ENCODE data around the gene RRAS2.
"Not testable (repeated sequence)": the region's sequence is repeated elsewhere in the genome, so short reads cannot be mapped to it uniquely, and the experiment has no call there.

Gene RRAS2

DNA sequence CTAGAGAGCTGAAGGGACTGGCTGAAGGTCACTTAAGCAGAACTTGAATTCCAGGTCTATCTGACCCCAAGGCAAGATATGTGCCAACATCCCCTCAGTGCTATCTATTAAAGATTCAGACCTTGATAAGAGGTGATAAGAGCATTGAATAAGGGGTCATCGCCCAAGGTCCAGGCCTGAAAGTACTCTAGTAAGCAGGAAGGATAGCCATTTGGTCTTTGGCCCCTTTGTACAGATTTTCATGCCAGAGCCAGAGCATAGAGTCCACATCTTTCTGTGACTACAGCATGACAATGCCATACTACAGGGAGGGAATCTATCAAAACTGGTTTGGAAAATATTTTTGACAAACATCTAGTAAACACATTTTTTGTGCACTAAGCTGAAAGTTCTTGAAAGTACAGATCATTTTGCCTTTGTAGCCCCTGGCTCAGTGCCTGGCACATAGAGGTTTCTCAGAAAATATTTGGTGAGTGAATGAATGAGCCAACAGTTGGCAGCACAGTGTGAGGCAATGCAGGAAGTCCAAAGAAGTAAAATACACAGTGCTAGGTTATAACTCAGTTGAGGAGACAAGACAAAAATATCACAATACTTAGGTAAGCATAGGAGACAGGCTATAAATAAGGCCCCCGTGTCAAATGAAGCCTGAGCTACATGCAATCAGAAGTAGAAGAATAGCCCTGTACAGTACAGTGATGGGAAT lies 15.1 kb upstream of the RRAS2 start:
- no peak for DNase-seq (ENCODE audit: low read depth, low spot score)
- no peak overlapping the region for H3K4me3 ChIP-seq (ENCODE audit: low read length)

DNA sequence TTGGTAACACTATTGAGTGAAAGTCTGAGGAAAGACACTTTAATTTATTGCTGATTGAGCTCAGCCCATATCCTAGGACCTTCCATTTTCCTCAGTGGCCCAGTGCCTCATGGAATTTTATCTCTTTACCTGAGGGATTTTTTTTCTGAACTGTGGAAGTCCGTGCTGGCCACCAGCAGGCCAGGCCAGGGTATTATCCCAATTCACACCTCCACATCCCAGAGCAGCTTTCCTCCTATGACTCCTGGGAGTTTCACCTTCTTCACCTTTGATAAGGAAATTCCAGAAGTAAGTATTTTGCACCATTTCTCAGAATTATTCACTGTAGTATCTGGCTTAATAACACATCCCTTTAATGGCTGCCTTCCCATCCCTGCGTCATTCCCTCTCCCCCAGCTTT lies 13.0 kb upstream of the RRAS2 start:
- DNase-seq (ENCODE audit: low read depth, low spot score), result no peak
- no peak overlapping the region for H3K4me3 ChIP-seq (ENCODE audit: low read length)

DNA sequence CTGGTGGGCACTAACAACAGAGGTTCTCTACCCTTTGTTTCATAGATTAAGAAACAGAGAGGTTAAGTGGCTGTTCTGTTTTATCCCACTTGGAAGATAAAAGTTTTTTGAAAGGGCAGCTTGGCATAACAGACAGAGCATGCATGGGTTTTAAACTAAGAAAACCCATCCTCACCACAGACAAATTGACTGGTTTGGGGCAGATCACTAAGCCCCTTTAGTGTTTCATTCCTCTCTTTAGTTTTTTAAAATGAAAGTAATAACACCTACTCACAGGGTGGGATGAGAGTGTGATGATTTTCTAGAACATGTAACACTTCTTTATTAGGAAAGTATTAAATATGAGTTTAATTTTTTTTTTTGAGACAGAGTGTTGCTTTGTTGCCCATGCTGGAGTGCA lies 12.3 kb upstream of the RRAS2 start:
- no peak for DNase-seq (ENCODE audit: low read depth, low spot score)
- H3K4me3 ChIP-seq (ENCODE audit: low read length), result no peak overlapping the region

DNA sequence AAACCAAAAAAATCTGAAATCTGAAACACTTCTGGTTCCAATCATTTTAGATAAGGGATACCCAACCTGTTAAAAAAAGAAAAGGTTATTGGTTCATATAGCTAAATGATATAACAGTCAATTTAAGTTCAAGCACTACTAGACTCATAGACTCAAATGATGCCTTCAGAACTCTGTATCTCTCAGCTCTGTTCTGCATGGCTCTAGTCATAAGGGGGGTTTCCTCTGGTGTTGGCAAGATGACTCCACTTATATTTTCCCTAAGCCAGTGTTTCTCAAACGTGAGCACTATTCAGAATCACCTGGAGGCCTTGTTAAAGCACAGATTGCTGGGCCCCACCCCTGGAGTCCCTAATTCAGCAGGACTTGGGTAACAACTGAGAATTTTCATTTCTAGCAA lies 11.5 kb upstream of the RRAS2 start:
- no peak overlapping the region for H3K4me3 ChIP-seq (ENCODE audit: low read length)
- DNase-seq (ENCODE audit: low read depth, low spot score), result no peak

DNA sequence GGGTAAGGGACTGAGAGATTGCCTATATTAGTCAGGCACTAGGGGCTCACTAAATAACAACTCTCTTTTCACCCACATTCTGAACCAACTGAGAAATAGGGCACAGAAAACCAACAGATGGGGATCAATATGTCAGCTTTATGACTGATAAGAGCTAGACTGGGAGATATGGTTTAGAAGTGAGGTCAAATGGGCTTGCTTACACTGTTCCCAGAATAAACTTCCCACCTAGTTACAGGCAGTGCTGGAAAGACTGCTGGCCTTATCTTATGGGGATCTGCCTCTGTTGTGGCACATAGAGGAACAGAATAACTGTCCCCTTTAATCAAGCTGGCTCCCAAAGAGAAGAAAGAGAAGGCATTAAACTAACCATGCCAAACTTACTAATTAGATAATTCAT lies 10.6 kb upstream of the RRAS2 start:
- no peak overlapping the region for H3K4me3 ChIP-seq (ENCODE audit: low read length)
- DNase-seq (ENCODE audit: low read depth, low spot score), result no peak

DNA sequence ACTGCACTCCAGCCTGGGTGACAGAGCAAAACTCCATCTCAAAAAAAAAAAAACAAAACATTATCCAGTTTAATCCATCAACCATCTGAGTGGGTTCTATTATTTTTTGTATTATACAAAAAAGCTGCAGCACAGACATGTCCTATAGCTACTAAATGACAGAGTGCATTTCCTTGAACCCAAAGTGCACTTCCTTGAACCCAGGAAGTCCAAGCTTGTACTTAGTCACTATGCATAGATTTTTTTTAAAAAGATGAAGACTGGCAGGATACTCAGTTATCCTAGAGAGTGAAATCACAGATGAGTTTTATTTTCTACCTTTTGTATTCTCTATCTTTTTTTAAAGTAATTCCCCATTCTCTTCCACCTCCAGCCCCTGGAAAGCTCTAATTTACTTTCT lies 8.0 kb upstream of the RRAS2 start:
- H3K4me3 ChIP-seq (ENCODE audit: low read length), result no peak overlapping the region

DNA sequence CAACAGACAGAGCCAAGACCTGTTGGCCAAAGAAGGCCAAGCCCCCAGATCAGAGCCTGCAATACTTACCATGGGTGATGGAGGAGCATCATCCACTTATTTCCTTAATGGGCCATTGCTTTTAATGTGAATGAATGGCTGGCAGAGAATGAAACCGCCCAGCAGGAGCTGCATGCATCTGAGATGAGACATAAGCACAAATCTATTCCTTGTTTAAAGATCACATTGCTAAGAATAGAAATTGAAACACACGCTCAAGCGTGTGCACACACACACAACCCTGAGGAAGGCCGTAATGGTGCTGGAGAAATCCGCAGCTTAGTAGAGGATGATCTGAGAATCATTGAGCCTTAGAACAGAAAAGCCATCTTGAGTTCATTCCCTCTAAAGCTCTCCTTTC lies 5.3 kb upstream of the RRAS2 start:
- H3K4me3 ChIP-seq (ENCODE audit: low read length), result no peak overlapping the region
- DNase-seq (ENCODE audit: low read depth, low spot score), result no peak

More for the DNA sequence above, 8.0 kb upstream of the RRAS2 start:
- DNase-seq (ENCODE audit: low read depth, low spot score), result no peak

DNA sequence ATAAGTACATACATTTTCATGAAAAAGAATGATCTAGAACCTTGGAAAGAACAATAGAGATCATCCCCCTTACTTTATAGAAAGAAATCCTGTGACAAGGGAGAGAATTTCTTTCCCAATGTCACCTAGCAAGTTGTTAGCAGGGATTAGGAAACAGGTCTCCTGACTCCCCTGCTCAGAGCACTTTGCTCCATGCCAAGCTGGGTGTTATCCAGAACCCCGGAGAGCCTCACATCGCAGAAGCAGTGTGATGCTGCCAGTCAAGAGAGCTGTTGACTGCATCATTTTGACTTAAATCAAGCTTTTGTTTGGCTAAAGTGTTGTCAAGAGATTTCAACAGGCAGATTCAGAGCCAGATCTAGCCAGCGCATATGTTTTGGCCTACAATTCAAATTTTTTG lies 3.6 kb upstream of the RRAS2 start:
- no peak for DNase-seq (ENCODE audit: low read depth, low spot score)
- no peak overlapping the region for H3K4me3 ChIP-seq (ENCODE audit: low read length)

DNA sequence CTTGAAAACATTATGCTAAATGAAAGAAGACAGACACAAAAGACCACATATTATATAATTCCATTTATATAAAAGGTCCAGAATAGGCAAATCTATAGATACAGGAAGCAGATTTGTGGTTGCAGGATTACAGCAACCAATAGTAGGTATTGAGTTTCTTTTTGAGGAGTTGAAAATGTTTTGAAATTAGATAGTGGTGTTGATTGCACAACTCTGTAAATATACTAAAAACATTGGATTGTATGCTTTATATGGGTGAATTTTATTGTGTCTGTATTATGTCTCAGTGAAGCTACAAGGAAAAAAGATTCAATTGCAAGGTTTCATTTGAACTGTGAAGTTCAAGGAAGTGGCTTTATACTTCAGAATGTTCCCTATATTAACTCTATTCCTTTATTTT lies 3.0 kb upstream of the RRAS2 start:
- no peak overlapping the region for H3K4me3 ChIP-seq (ENCODE audit: low read length)
- no peak for DNase-seq (ENCODE audit: low read depth, low spot score)

DNA sequence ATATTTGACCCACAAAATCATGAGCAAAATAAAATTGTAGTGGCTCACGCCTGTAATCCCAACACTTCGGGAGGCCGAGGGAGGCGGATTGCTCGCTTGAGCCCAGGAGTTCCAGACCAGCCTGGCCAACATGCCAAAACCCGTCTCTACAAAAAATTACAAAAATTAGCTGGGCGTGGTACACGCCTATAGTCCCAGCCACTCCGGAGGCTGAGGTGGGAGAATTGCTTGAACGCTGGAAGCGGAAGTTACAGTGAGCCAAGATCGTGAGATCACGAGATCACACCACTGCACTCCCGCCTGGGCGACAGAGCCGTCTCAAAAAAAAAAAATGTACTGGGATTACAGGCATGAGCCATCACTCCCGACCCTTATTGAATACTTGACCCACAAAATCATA lies 2.0 kb upstream of the RRAS2 start:
- no peak for DNase-seq (ENCODE audit: low read depth, low spot score)
- no peak overlapping the region for H3K4me3 ChIP-seq (ENCODE audit: low read length)

DNA sequence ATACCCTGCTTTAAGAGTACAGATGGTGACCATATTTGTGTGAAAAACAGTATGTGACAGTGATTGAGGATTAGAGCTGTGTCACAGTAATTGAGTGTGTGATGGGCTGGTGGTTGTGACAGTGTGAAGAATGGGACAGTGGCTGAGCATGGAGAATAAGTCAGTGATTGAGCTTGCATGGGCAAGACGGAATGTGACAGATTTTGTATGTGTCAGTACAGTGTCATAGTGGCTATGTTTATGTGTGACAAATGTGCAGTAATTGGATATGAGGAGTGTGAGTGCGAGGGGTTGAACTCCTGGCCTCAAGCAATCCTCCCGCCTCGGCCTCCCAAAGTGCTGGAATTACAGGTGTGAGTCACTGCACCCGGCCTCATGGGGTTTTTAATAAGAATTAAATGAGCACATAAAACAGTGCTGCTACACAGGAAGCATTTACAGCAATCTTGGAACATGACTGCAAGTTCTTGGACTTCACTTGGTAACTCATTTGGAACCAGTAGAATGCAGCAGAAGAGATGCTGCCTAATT lies 583 bp upstream of the RRAS2 start:
- DNase-seq (ENCODE audit: low read depth, low spot score), result no peak
- H3K4me3 ChIP-seq (ENCODE audit: low read length), result peak overlapping the region; percentile 68

DNA sequence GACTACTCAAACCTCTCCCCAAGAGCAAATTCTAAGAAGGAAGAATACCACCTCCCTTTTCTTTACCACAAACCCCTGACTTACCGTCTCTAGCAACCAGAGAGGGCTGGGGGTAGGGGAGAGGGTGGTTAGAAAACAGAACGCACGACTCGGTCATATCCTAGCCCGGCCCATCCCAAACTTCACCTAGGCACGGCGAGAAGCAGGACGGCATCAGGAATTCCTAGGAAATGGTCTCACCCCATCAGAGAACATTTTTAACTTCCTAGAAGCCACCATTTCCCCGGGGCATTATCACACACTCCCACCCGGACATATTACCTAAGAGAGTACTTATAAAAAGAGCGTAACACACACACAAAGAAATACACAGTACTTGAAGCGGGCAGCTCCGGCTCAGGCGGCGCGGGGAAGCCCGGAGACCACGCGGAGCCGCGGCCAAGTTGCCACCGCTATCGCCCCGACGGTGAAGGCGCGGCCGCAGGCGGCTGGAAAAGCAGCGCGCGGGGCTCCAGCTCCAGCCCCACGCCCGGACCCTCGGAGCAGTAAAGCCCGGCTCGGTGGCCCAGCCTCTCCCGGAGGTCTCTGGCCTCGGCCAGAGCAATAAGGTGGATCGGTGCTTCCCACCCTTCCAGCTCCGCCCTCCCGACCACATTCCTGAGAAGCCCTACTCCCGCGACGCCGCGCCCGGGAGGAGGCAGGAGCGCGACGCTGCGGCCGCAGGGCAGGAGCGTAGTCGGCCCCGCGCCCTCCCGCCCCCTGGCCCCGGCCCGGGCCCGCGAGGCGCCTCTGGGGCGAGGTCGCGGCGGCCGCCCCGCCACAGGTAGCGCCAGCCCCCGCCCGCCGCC lies 878 bp downstream of the RRAS2 start:
- peak; percentile 17 for DNase-seq (ENCODE audit: low read depth, low spot score)
- H3K4me3 ChIP-seq (ENCODE audit: low read length), result peak overlapping the region; percentile 68

DNA sequence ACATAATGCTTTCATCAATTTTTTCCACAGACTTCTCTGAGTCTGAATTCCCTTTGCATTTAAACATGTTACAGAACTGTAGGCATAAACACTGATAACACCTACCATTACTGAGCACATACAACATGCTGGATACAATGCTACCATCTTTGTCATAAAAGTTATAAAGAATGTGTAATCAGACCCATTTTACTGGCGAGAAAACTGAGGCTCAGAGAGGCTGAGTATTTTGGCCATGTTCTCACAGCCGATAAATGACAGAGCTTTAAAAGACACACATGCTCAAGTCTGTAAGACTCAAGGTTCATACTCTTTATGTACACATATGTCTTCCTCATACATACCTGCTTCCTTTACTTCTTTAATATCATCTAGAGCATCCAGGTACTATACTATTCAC lies 2.6 kb downstream of the RRAS2 start:
- no peak overlapping the region for H3K4me3 ChIP-seq (ENCODE audit: low read length)
- no peak for DNase-seq (ENCODE audit: low read depth, low spot score)

DNA sequence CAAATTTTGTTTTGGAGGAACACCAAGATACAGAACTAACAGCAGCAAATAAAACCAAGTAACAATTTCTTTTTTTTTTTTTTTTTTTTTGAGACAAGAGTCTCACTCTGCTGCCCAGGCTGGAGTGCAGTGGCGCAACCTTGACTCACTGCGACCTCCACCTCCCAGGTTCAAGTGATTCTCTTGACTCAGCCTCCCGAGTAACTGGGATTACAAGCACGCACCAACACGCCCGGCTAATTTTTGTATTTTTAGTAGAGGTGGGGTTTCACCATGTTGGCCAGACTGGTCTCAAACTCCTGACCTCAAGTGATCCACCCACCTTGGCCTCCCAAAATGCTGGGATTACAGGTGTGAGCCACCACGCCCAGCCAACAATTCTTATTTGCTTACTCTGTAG lies 4.4 kb downstream of the RRAS2 start:
- not testable (repeated sequence) for H3K4me3 ChIP-seq (ENCODE audit: low read length)

DNA sequence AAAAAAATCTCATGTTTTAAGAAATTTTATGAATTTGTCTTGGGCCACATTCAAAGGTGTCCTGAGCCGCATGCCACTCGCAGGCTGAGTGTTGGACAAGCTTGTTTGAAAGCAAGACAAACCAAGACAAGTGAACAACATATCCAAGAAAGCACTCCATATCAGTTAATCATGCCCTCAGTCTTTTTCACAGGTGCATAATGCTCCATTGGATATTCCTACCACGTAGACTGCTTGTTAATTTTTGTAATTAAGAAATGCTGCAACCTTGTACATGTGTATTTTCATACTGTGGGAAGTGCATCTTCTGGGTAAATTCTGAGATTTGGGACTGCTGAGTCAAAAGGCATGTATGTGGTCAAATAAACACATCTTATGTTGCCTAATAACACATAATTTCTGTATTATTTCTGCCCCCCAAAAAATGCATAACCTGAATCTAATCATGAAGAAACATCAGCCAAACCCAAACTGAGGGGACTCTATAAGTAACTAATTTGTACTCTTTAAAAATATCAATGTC lies 8.2 kb downstream of the RRAS2 start:
- DNase-seq (ENCODE audit: low read depth, low spot score), result no peak
- no peak overlapping the region for H3K4me3 ChIP-seq (ENCODE audit: low read length)

More for the DNA sequence above, 4.4 kb downstream of the RRAS2 start:
- DNase-seq (ENCODE audit: low read depth, low spot score), result not testable (repeated sequence)

DNA sequence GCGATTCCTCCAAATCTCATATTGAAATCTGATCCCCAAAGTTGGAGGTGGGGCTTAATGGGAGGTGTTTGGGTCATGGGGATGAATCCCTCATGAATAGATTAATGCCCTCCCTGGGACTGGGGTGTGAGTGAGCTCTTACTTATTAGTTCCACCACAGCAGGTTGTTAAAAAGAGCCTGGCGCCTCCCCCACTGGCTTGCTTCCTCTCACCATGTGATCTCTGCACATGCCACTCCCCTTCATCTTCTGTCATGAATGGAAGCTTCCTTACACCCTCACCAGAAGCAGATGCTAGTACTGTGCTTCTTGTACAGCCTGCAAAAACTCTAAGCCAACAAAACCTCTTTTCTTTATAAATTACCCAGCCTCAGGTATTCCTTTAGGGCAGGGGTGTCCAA lies 8.8 kb downstream of the RRAS2 start:
- H3K4me3 ChIP-seq (ENCODE audit: low read length), result no peak overlapping the region
- no peak for DNase-seq (ENCODE audit: low read depth, low spot score)

DNA sequence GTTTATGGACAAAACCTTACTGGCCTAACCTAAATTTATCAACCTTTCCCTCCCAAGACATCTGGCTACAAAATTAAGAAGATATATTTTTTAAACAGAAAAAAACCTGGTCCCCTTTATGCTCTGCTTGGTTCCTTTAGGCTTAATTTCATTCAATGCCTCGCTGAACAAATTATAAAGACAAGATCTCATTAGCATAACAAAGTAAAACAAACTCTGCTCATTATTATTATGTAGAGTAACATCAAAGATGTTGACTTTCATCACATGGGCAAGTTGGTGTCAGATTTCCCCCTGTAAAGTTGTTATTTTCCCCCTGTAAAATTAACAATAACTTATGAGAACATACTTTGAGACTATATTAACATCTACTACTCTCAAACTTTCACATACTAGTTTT lies 11.0 kb downstream of the RRAS2 start:
- no peak overlapping the region for H3K4me3 ChIP-seq (ENCODE audit: low read length)
- DNase-seq (ENCODE audit: low read depth, low spot score), result no peak

DNA sequence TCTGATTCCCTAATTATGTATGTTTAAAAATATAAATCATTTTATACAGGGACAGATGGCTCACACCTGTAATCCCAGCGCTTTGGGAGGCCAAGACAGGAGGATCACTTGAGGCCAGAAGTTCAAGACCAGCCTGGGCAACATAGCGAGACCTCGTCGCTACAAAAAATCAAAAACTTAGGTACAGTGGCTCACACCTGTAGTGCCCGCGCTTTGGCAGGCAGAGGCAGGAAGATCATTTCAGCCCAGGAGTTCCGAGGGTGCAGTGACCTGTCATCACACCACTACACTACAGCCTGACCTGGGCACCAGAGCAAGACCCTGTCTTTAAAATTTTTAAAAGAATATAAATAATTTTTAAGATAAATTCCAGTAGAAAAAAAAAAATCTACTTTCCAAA lies 11.5 kb downstream of the RRAS2 start:
- no peak for DNase-seq (ENCODE audit: low read depth, low spot score)
- H3K4me3 ChIP-seq (ENCODE audit: low read length), result no peak overlapping the region

DNA sequence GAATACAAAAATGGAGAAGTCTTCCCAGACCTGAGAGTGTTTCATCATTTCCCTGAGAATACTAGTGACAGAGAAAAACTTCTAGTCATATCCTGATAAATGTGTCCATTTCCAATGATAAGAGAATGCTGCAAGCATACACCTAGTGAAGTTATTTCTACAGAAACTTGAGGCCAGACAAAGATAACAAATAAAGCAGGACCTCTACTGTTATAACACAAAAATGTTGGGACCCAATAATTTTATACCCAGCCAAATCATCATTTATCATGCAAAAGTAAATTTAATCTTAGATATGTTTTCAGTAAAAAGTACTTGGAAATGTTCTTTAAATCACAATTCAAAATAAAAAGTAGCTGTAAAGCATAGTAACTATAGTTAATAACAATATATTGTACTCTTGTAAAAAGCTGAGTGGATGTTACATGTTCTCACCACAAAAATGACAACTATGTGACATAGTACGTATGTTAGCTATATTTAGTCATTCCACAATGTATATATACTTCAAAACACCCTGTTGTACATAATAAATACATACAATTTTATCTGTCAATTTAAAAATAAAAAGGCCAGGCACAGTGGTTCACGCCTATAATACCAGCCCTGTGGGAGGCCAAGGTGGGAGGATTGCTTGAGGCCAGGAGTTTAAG lies 12.6 kb downstream of the RRAS2 start:
- DNase-seq (ENCODE audit: low read depth, low spot score), result no peak
- H3K4me3 ChIP-seq (ENCODE audit: low read length), result no peak overlapping the region

DNA sequence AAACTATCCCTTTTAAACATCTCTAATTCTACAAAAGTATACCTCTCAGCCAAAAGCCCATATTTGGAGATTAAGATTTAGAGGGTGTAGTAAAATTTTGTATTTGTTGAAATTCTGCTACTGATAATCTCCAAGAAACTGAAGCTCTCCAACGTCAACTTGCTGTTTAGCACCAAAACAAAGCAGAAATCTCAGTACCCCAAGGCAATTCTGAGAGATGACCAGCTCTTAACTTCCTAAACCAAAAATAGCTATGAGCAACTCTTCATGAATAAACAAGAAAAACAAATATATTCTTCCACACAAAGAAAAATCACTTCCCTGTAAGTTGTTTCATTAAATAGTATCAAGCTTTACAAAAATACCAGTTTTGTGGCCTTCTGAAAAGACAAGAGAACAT lies 13.3 kb downstream of the RRAS2 start:
- H3K4me3 ChIP-seq (ENCODE audit: low read length), result no peak overlapping the region
- DNase-seq (ENCODE audit: low read depth, low spot score), result no peak

Data from Jurkat, Clone E6-1 (cell line).